SW480 (cell line): ENCODE measurements around the gene YWHAQ.
A peak's percentile ranks its signal among the peaks of the same experiment; 100 is the strongest.
"Not testable (repeated sequence)": the region's sequence is repeated elsewhere in the genome, so short reads cannot be mapped to it uniquely, and the experiment has no call there.

Experiments used
- DNase-seq: peaks from one replicate; pipeline ENCODE4 v3.0.0-alpha.2; 2016; ENCODE audit warnings: low spot score

YWHAQ gene

GRCh38 chr2:9594366-9595054, 36.3 kb downstream of the YWHAQ start:
- peak; percentile 41 for DNase-seq

GRCh38 chr2:9593925-9594324, 36.9 kb downstream of the YWHAQ start:
- DNase-seq: no peak

- DNase-seq: no peak
Measured at GRCh38 chr2:9592699-9593098, 38.1 kb downstream of the YWHAQ start.

GRCh38 chr2:9590641-9591040, 40.2 kb downstream of the YWHAQ start:
- DNase-seq: no peak

- DNase-seq: no peak
Measured at GRCh38 chr2:9586465-9586864, 44.3 kb downstream of the YWHAQ start.

- no peak for DNase-seq
Measured at GRCh38 chr2:9585486-9585885, 45.3 kb downstream of the YWHAQ start.

GRCh38 chr2:9584902-9585301, 45.9 kb downstream of the YWHAQ start:
- DNase-seq: not testable (repeated sequence)

GRCh38 chr2:9582624-9583023, 48.2 kb downstream of the YWHAQ start:
- DNase-seq: no peak

GRCh38 chr2:9578467-9579235, 52.1 kb downstream of the YWHAQ start:
- no peak for DNase-seq

GRCh38 chr2:9574331-9574730, 56.5 kb downstream of the YWHAQ start:
- no peak for DNase-seq

- DNase-seq: no peak
Measured at GRCh38 chr2:9573840-9574239, 57.0 kb downstream of the YWHAQ start.

- DNase-seq: no peak
Measured at GRCh38 chr2:9573013-9573720, 57.6 kb downstream of the YWHAQ start.

- no peak for DNase-seq
Measured at GRCh38 chr2:9570182-9571060, 60.4 kb downstream of the YWHAQ start.

- DNase-seq: peak; percentile 51
Measured at GRCh38 chr2:9565436-9566153, 65.2 kb downstream of the YWHAQ start.

- no peak for DNase-seq
Measured at GRCh38 chr2:9560628-9561027, 70.2 kb downstream of the YWHAQ start.

- no peak for DNase-seq
Measured at GRCh38 chr2:9558948-9559381, 71.8 kb downstream of the YWHAQ start.

GRCh38 chr2:9556121-9556743, 74.6 kb downstream of the YWHAQ start:
- no peak for DNase-seq

GRCh38 chr2:9555297-9556120, 75.3 kb downstream of the YWHAQ start, which contains the start of gene ADAM17:
Gene ADAM17, minus strand, starts transcription at chr2:9555830. Its CDS starts 225 bp downstream, at chr2:9555605.
- peak; percentile 97 for DNase-seq

- peak; percentile 69 for DNase-seq
Measured at GRCh38 chr2:9554921-9555296, 75.9 kb downstream of the YWHAQ start.
